Mesenteric fat pad (tissue), 1 donor: ENCODE data around the gene CSAG1. TPM values are rescaled to one million over a fixed set of nuclear protein-coding genes. Genes with fewer than 3 reads are reported as not detected.
"Not testable (repeated sequence)": the region's sequence is repeated elsewhere in the genome, so short reads cannot be mapped to it uniquely, and the experiment has no call there.

Source experiments
- DNase-seq: peaks from one replicate; pipeline ENCODE4 v3.0.0-alpha.2; 2020; ENCODE audit warnings: low spot score
- total RNA-seq: library from RNA; stranded (reverse); fragmentation: NEBNext Ultra II Directional; extraction: Animal tissue kit (Norgen Biotek cat#: 25700); gene quantifications from one replicate; pipeline ENCODE4 v1.2.1, GENCODE V29; 2021
- donor health status: DM: yes; HTN: yes; CAD: no.

Gene CSAG1
- total RNA-seq, 1 donor from 2014 or later = not detected

GRCh38 chrX:152700390-152700789 is 33.1 kb downstream of the CSAG1 start:
- DNase-seq = peak; percentile 81

- not testable (repeated sequence) for DNase-seq
These were observed 35.3 kb downstream of the CSAG1 start, which contains the start of gene MAGEA3 for GRCh38 chrX:152697952-152698931. Gene MAGEA3 (plus strand): TSS chrX:152698794. CDS start chrX:152700833, 2,039 bp downstream.

GRCh38 chrX:152681012-152681411 is 52.5 kb downstream of the CSAG1 start:
- not testable (repeated sequence) for DNase-seq

Other genes starting within 250 kb of the CSAG1 start
- gene GABRQ, start 95.8 kb downstream of the CSAG1 start, total RNA-seq = not detected
- not detected for gene MAGEA3, start 34.9 kb downstream of the CSAG1 start, total RNA-seq
- gene CSAG2, start 24.4 kb downstream of the CSAG1 start, total RNA-seq = not detected
- gene MAGEA2B, start 19.1 kb downstream of the CSAG1 start, total RNA-seq = not detected
- gene MAGEA12, start within 50 bp of the CSAG1 start, total RNA-seq = not detected
- gene MAGEA2, start 20.1 kb upstream of the CSAG1 start, total RNA-seq = not detected
- not detected for gene CSAG3, start 25.5 kb upstream of the CSAG1 start, total RNA-seq
- gene MAGEA6, start 36.0 kb upstream of the CSAG1 start, total RNA-seq = not detected
- 22.1 TPM for gene CETN2, start 97.0 kb upstream of the CSAG1 start, total RNA-seq
- 35.4 TPM for gene NSDHL, start 97.3 kb upstream of the CSAG1 start, total RNA-seq
- 6.3 TPM for gene ZNF185, start 164.3 kb upstream of the CSAG1 start, total RNA-seq